WTC11 (cell line): ENCODE data around the gene GALNT5.

Experiments
- E2F5 ChIP-seq: sonication (generic); formaldehyde crosslinking; IDR thresholded peaks from 2 replicates; pipeline ENCODE4 v1.8.1; 2022; ENCODE audit warnings: mild to moderate bottlenecking, moderate library complexity, missing genetic modification reagents
- GABPB1 ChIP-seq: sonication (generic); formaldehyde crosslinking; IDR thresholded peaks from 2 replicates; pipeline ENCODE4 v1.8.1; 2023; ENCODE audit warnings: mild to moderate bottlenecking, missing genetic modification reagents
- JUN ChIP-seq: sonication (generic); formaldehyde crosslinking; IDR thresholded peaks from 2 replicates; pipeline ENCODE4 v1.8.0; 2023; ENCODE audit warnings: mild to moderate bottlenecking, missing genetic modification reagents
- ZBTB21 ChIP-seq: sonication (generic); formaldehyde crosslinking; IDR thresholded peaks from 2 replicates; pipeline ENCODE4 v1.8.1; 2023; ENCODE audit warnings: mild to moderate bottlenecking, missing genetic modification reagents, borderline replicate concordance
- TF ChIP-seq, protein P1 (sequence below): fragments of 200-600 bp; IDR thresholded peaks from 2 replicates; pipeline ENCODE4 v1.8.0; 2022; ENCODE audit warnings: antibody characterized with exemption
- TF ChIP-seq, protein P2 (sequence below): sonication (generic); formaldehyde crosslinking; IDR thresholded peaks from 2 replicates; pipeline ENCODE4 v1.8.1; 2023; ENCODE audit warnings: mild to moderate bottlenecking, missing genetic modification reagents, moderate library complexity

GRCh38 chr2:157259960-157260359 lies 2.5 kb downstream of the GALNT5 start:
- no peak for TF ChIP-seq ZBTB21 (CRISPR knock-in tag)
- TF ChIP-seq, protein P1, sequence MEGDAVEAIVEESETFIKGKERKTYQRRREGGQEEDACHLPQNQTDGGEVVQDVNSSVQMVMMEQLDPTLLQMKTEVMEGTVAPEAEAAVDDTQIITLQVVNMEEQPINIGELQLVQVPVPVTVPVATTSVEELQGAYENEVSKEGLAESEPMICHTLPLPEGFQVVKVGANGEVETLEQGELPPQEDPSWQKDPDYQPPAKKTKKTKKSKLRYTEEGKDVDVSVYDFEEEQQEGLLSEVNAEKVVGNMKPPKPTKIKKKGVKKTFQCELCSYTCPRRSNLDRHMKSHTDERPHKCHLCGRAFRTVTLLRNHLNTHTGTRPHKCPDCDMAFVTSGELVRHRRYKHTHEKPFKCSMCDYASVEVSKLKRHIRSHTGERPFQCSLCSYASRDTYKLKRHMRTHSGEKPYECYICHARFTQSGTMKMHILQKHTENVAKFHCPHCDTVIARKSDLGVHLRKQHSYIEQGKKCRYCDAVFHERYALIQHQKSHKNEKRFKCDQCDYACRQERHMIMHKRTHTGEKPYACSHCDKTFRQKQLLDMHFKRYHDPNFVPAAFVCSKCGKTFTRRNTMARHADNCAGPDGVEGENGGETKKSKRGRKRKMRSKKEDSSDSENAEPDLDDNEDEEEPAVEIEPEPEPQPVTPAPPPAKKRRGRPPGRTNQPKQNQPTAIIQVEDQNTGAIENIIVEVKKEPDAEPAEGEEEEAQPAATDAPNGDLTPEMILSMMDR, result no peak
- no peak for TF ChIP-seq GABPB1 (CRISPR knock-in tag)
- TF ChIP-seq, protein P2, sequence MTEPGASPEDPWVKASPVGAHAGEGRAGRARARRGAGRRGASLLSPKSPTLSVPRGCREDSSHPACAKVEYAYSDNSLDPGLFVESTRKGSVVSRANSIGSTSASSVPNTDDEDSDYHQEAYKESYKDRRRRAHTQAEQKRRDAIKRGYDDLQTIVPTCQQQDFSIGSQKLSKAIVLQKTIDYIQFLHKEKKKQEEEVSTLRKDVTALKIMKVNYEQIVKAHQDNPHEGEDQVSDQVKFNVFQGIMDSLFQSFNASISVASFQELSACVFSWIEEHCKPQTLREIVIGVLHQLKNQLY (CRISPR knock-in tag), result no peak
- no peak for TF ChIP-seq E2F5
- TF ChIP-seq JUN (CRISPR knock-in tag), result no peak
